Amniotic stem cell (primary cell): ENCODE measurements around the gene IFIT1B.
A peak's percentile ranks its signal among the peaks of the same experiment; 100 is the strongest.
"Not testable (repeated sequence)": the region's sequence is repeated elsewhere in the genome, so short reads cannot be mapped to it uniquely, and the experiment has no call there.

Source experiments
- DNase-seq: peaks from one replicate; lab custom pipeline; 2025; lab: John Stamatoyannopoulos, UW

Gene IFIT1B

GRCh38 chr10:89377705-89378637, at the start of gene IFIT1B:
IFIT1B (plus strand) TSS chr10:89378056; CDS start chr10:89378136, 80 bp downstream.
- DNase-seq = no peak

- no peak for DNase-seq
Observed at GRCh38 chr10:89329151-89329550, 48.7 kb upstream of the IFIT1B start.

- not testable (repeated sequence) for DNase-seq
Observed at GRCh38 chr10:89330014-89330413, 47.8 kb upstream of the IFIT1B start.

GRCh38 chr10:89330537-89331212, 47.2 kb upstream of the IFIT1B start:
- no peak for DNase-seq

GRCh38 chr10:89331487-89332122, 46.3 kb upstream of the IFIT1B start:
- not testable (repeated sequence) for DNase-seq

GRCh38 chr10:89332123-89332633, 45.7 kb upstream of the IFIT1B start:
- DNase-seq = peak; percentile 44

GRCh38 chr10:89335226-89335625, 42.6 kb upstream of the IFIT1B start:
- no peak for DNase-seq

- no peak for DNase-seq
Observed at GRCh38 chr10:89336241-89336640, 41.6 kb upstream of the IFIT1B start.

- no peak for DNase-seq
Observed at GRCh38 chr10:89337484-89337883, 40.4 kb upstream of the IFIT1B start.

- DNase-seq = no peak
Observed at GRCh38 chr10:89338713-89339112, 39.1 kb upstream of the IFIT1B start.

- DNase-seq = no peak
Observed at GRCh38 chr10:89339875-89340274, 38.0 kb upstream of the IFIT1B start.

- no peak for DNase-seq
Observed at GRCh38 chr10:89341649-89342048, 36.2 kb upstream of the IFIT1B start.

GRCh38 chr10:89342206-89342958, 35.5 kb upstream of the IFIT1B start:
- DNase-seq = no peak

- DNase-seq = no peak
Observed at GRCh38 chr10:89343089-89343767, 34.6 kb upstream of the IFIT1B start.

- no peak for DNase-seq
Observed at GRCh38 chr10:89344156-89344555, 33.7 kb upstream of the IFIT1B start.

GRCh38 chr10:89345367-89346000, 32.4 kb upstream of the IFIT1B start:
- no peak for DNase-seq

- DNase-seq = no peak
Observed at GRCh38 chr10:89346405-89347254, 31.2 kb upstream of the IFIT1B start.

- no peak for DNase-seq
Observed at GRCh38 chr10:89347701-89348457, 30.0 kb upstream of the IFIT1B start.

GRCh38 chr10:89348481-89348880, 29.4 kb upstream of the IFIT1B start:
- no peak for DNase-seq
